Lower leg skin (tissue), 3 donors: ENCODE results near the gene NIBAN1.

Experiments
- POLR2A ChIP-seq, 2 donors: fragments of 450-650 bp; IDR thresholded peaks; one replicate each; pipeline ENCODE4 v1.6.1; 2016 to 2017; ENCODE audit warnings: antibody characterized with exemption in 2 of 2, mild to moderate bottlenecking in 1 of 2, moderate library complexity in 1 of 2
- TF ChIP-seq, protein P1 (sequence below), 3 donors: fragments of 450-650 bp; IDR thresholded peaks; one replicate each; pipeline ENCODE4 v1.5.1; 2016; ENCODE audit warnings: antibody characterized with exemption in 3 of 3, mild to moderate bottlenecking in 3 of 3, moderate library complexity in 2 of 3

DNA sequence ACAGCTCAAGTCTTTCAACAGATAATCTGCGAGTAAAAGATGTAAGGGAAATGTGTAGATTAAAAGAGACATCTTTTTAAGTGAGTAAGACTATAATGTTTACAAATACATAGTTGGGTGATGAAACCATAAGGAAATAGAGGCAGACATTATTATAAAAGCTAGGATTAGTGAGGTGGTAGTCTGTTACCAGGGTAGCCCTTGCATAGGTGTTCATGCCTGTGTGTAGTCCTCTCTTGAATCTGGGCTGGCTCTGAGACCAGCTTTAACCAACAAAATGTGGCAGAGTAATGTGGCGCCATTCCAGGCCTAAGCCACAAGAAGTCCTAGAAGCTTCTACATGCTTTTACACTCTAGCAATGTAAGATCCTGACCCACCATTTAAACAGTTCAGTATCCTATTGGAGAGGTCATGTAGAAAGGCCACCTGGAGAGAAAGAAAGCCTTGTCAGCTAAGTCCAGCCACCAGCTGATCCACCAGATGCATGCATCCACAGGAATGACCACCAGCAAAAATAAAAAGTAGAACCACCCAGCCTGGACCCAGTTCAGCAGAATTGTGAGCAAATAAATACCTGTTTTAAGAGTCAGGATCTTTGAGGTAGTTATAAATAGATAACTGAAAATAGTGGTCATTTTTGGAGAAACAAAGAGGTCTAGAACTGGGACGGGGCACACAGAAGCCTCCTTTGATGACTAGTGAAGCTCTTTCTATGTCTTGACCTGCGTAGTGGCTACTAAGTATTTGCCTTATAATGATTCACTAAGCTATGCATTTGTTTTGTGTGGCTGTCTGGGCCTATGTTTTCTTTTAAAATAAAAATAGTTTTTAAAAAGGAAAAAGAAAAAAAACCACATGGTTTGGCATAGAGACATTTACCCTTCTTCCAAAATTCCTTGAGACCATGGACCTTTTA lies 8.1 kb downstream of the NIBAN1 start:
- TF ChIP-seq, protein P1, sequence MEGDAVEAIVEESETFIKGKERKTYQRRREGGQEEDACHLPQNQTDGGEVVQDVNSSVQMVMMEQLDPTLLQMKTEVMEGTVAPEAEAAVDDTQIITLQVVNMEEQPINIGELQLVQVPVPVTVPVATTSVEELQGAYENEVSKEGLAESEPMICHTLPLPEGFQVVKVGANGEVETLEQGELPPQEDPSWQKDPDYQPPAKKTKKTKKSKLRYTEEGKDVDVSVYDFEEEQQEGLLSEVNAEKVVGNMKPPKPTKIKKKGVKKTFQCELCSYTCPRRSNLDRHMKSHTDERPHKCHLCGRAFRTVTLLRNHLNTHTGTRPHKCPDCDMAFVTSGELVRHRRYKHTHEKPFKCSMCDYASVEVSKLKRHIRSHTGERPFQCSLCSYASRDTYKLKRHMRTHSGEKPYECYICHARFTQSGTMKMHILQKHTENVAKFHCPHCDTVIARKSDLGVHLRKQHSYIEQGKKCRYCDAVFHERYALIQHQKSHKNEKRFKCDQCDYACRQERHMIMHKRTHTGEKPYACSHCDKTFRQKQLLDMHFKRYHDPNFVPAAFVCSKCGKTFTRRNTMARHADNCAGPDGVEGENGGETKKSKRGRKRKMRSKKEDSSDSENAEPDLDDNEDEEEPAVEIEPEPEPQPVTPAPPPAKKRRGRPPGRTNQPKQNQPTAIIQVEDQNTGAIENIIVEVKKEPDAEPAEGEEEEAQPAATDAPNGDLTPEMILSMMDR (IDR thresholded peaks at IDR 0.05), result no peak
- TF ChIP-seq POLR2A (IDR thresholded peaks at IDR 0.05), result no peak
